ENCODE measurements around the gene PPBP.

The PPBP gene, protein sequence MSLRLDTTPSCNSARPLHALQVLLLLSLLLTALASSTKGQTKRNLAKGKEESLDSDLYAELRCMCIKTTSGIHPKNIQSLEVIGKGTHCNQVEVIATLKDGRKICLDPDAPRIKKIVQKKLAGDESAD

DNA sequence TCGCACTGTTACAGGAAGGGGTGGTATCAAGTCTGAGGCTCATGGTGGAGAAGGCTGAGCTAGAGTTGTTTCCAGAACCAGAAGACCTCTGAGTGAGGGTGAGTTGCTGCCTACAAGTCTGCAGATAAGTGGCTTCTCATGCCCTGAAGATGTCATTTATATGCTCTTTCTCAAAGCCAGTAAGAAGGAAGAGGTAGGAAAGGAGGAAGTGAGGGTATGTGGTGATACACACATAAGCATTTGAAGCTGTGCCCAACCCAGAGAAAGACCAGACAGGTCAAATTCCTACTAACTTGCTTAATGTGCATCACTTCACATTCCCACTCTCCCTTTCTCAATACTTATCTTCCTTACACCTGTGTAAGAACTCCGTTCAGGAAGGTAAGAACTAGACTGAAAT lies at the start of gene PPBP:
Gene PPBP (minus strand): TSS at position 130 of the 400 bp plus-strand sequence. CDS start 87 bp downstream, at position 43.
- DNase-seq (ENCODE audit: low read depth), result no peak

- no peak for DNase-seq (ENCODE audit: low read depth)
Measured at GRCh38 chr4:74037076-74037955, 49.3 kb upstream of the PPBP start.

DNA sequence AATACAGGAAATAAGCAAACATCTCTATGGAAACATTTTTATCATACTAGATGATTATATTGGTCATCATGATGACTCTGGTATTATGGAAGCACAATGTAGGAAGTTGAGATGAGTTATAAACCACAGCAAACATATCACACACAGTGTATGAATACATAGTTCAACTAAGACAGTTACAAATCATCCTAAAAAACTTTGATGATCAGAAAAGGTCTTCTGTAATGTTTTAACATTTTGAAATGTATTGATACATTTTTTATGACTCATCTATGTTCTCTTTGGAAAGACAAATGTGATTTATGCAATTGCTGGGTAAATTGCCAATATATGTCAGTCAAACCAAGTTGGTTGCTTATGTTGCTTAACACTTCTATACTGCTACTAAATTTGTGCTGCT lies 45.7 kb upstream of the PPBP start:
- DNase-seq (ENCODE audit: low read depth), result no peak

- DNase-seq (ENCODE audit: low read depth), result no peak
Measured at GRCh38 chr4:74032064-74032463, 44.1 kb upstream of the PPBP start.

DNA sequence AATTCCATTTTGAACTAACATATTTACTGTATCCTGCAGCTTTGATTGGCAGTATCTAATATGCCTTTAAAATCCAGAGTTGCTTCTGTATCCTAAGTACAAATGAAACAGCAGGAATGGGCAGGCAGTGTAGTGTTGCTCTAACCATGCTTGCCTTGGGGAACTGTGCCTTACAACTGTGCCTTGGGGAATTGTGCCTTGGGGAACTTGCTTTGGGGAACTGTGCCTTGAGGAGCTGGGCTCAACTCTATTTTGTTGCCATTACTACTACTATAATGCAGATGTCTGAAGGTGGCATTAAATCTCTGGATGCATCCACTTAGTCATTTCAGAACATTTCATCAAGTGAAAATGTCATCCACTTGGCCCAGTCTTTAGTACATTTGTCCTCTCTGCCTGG lies 43.6 kb upstream of the PPBP start:
- DNase-seq (ENCODE audit: low read depth), result no peak

GRCh38 chr4:74030285-74030684 lies 42.3 kb upstream of the PPBP start:
- DNase-seq (ENCODE audit: low read depth), result no peak

DNA sequence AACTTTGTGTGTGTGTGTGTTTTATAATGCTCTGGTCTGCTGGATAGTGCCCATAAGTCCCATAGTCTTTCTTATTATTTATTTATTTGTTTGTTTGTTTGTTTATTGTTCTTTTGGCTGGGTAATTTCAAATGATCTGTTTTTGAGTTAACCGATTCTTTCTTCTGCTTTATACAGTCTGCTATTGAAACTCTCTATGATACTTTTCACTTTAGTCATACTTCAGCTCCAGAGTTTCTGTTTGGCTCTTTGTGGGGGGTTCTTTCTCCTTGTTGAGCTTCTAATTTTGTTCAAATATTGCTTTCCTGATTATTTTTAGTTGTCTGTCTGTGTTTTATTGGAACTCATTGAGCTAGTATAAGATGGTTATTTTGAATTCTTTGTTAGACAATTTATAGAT lies 40.5 kb upstream of the PPBP start:
- no peak for DNase-seq (ENCODE audit: low read depth)

DNA sequence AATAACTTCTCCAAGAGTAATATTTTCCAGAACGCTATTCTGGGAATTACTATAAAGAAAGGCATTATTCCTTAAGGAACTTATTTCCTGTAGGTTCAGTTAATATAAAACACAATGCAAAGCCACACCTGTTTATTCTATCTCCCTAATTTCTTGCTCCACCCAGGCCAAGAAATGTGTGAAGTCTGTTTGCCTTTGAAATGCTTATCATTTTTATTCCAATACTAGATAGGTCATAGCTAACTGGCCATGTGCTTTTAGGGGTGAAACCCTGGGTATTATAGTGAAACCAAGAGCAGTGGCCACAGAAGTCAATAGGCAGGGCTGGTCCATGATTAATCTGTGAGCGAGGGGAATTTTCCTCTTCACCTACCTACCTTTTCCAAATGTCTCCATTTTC lies 35.7 kb upstream of the PPBP start:
- no peak for DNase-seq (ENCODE audit: low read depth)

DNA sequence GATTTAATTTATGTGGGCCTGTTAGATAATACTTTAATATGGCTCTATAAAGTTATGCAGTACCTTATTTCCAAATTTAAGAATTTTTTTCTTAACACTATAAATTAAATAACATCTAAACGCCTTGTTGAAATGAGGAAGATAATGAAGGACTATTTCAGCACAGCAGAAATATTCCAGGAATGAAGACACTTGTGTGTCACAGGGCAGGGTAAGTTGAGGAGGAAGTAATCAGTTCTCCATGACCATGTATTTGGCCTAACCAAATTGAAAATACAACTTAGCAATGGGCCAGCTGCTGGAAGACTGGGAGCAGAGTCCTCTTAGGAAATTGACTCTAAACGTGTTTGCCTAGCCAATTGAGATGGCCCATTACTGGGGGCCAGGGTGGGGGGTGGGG lies 33.6 kb upstream of the PPBP start:
- DNase-seq (ENCODE audit: low read depth), result no peak

- DNase-seq (ENCODE audit: low read depth), result no peak
Measured at GRCh38 chr4:74018771-74019170, 30.8 kb upstream of the PPBP start.

GRCh38 chr4:74018116-74018515 lies 30.1 kb upstream of the PPBP start:
- no peak for DNase-seq (ENCODE audit: low read depth)

DNA sequence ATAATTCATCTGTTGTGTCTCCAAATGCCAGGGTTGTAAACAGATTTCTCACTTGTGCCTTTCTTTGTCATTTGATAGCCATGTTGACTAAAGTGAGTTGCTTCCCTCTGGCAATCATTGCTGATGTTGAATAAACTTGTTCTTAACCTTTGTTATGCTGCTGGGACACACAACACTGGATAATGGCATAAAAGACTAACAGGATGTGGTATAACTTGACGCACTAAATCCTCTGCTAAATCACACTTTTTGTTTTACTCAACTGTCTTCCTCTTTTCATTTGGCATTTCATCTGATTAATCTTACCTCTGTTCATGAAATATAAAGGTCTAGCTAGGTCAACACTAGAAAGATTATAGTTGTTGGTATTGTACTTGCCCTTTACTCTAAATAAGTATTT lies 28.1 kb upstream of the PPBP start:
- DNase-seq (ENCODE audit: low read depth), result no peak

DNA sequence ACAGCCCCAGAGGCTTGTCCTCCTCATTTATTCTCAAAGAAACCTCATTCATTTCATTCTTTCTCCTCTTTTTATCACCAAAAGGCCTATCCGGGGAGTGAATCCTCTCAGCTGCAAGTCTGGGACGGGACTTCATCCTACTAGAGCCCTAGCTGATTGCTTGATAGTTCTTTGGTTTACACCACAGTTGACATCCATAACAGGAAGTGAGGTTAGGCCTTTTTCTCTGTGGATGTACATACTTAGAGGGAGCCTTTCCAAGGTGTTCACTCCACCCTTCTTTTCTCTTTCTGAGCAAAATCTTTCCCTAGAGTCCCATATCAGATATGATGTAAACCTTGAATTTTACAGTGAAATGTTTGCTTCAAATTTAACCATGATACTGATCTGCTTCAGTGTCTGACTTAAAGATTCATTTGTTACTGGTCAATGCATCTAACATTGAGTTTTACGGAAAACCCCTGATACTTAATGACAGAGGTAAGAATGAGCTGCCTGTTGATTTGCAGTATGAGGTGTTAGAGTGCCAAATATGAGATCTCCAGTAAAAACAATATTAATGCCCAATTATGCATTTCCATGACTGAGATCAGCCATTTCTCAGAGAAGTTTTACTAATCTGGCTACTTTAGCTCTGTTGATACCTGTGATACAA lies 27.3 kb upstream of the PPBP start:
- DNase-seq (ENCODE audit: low read depth), result no peak

- no peak for DNase-seq (ENCODE audit: low read depth)
Measured at GRCh38 chr4:74014332-74014731, 26.3 kb upstream of the PPBP start.

GRCh38 chr4:74013264-74013663 lies 25.3 kb upstream of the PPBP start:
- DNase-seq (ENCODE audit: low read depth), result no peak

- no peak for DNase-seq (ENCODE audit: low read depth)
Measured at GRCh38 chr4:74012130-74012529, 24.1 kb upstream of the PPBP start.

DNA sequence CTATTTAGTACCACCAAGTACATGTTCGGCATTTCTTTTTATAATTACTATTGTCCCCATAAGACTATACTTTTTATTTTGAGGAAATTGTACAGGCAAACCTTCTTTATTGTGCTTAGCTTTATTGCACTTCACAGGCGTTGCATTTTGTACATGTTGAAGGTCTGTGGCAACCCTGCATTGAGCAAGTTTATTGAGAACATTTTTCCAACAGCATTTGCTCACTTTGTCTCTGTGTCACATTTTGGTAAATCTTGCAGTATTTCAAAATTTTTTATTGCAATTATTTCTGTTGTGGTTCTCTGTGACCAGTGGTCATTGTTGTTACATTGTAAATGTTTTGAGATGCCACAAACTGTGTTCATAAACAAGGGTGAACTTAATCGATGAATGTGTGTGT lies 21.3 kb upstream of the PPBP start:
- no peak for DNase-seq (ENCODE audit: low read depth)

GRCh38 chr4:74006009-74006476 lies 18.1 kb upstream of the PPBP start:
- no peak for DNase-seq (ENCODE audit: low read depth)

- DNase-seq (ENCODE audit: low read depth), result no peak
Measured at GRCh38 chr4:74005528-74005927, 17.5 kb upstream of the PPBP start.

DNA sequence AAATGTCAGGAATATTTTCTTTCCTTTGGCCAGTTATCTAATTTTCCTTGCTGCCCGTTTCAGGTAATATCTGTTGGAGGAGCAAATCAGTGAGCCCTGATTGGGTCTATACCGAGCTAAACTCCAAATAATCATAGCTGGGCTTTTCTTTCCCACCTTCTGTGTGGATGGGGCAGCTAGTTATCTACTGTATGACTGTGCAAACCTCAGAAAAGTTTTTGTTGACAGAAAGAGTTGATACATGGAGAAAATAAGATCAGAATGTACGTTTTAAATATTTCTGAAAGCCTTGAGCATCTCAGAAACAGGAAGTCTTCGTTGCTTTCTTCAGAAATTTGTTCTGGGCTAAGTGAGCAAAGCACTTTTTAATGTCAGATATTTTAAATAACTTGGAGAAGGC lies 16.7 kb upstream of the PPBP start:
- no peak for DNase-seq (ENCODE audit: low read depth)

- no peak for DNase-seq (ENCODE audit: low read depth)
Measured at GRCh38 chr4:74000301-74000700, 12.3 kb upstream of the PPBP start.

GRCh38 chr4:73998040-73999011 lies 10.3 kb upstream of the PPBP start, which contains the start of gene CXCL5:
Gene CXCL5, minus strand, starts transcription at chr4:73998677. Its CDS starts 96 bp downstream, at chr4:73998581.
- DNase-seq (ENCODE audit: low read depth), result no peak
